HepG2 (cell line): ENCODE measurements around the gene EDC3. TPM values are rescaled to one million over a fixed set of nuclear protein-coding genes. Genes with fewer than 3 reads are reported as not detected.

Source experiments
- CEBPZ ChIP-seq: IDR thresholded peaks from 2 replicates; pipeline ENCODE4 v1.6.1; 2012; ENCODE audit warnings: low read length, improper control_type of control experiment
- DZIP1 ChIP-seq: sonication (generic); formaldehyde crosslinking; IDR thresholded peaks from 2 replicates; pipeline ENCODE4 v1.5.0; 2020; ENCODE audit warnings: mild to moderate bottlenecking, missing genetic modification reagents
- ELF3 ChIP-seq: IDR thresholded peaks from 2 replicates; pipeline ENCODE4 v1.6.1; 2016; ENCODE audit warnings: missing genetic modification reagents, missing compliant biosample characterization
- GMEB2 ChIP-seq: IDR thresholded peaks from 2 replicates; pipeline ENCODE4 v1.6.1; 2016; ENCODE audit warnings: missing biosample characterization, missing genetic modification reagents, low read depth
- GTF3A ChIP-seq: sonication (generic); formaldehyde crosslinking; conservative IDR thresholded peaks from 2 replicates; pipeline ENCODE4 v1.4.0; 2020; ENCODE audit warnings: mild to moderate bottlenecking, missing genetic modification reagents
- HMGXB4 ChIP-seq, 2 experiments: sonication (generic) in 1 of 2; formaldehyde crosslinking in 1 of 2; IDR thresholded peaks; 2 replicates each; pipeline versions ENCODE4 v1.4.0 to v1.6.1; 2018 to 2020; ENCODE audit warnings: missing genetic modification reagents in 2 of 2, borderline replicate concordance in 1 of 2, low read depth in 1 of 2, mild to moderate bottlenecking in 1 of 2, missing biosample characterization in 1 of 2
- KMT2B ChIP-seq: IDR thresholded peaks from 2 replicates; pipeline ENCODE4 v1.6.1; 2016; ENCODE audit warnings: missing genetic modification reagents, missing compliant biosample characterization
- NFIB ChIP-seq: sonication (generic); formaldehyde crosslinking; IDR thresholded peaks from 2 replicates; pipeline ENCODE4 v1.9.0; 2021; ENCODE audit warnings: missing genetic modification reagents, mild to moderate bottlenecking, borderline replicate concordance
- PRDM4 ChIP-seq: sonication (generic); formaldehyde crosslinking; IDR thresholded peaks from 2 replicates; pipeline ENCODE4 v1.9.0; 2021; ENCODE audit warnings: missing genetic modification reagents, borderline replicate concordance
- SATB2 ChIP-seq: sonication (generic); formaldehyde crosslinking; IDR thresholded peaks from 2 replicates; pipeline ENCODE4 v1.5.0; 2020; ENCODE audit warnings: missing genetic modification reagents
- SIN3B ChIP-seq: fragments of 150-350 bp; IDR thresholded peaks from 2 replicates; pipeline ENCODE4 v1.6.1; 2014; ENCODE audit warnings: low read length
- SMC3 ChIP-seq: IDR thresholded peaks from 2 replicates; pipeline ENCODE4 v1.6.1; 2011; ENCODE audit warnings: low read length, improper control_type of control experiment
- SP4 ChIP-seq: sonication (generic); formaldehyde crosslinking; IDR thresholded peaks from 2 replicates; pipeline ENCODE4 v1.8.1; 2023; ENCODE audit warnings: mild to moderate bottlenecking, missing genetic modification reagents
- THAP8 ChIP-seq: sonication (generic); formaldehyde crosslinking; IDR thresholded peaks from 2 replicates; pipeline ENCODE4 v1.5.1; 2020; ENCODE audit warnings: missing genetic modification reagents, mild to moderate bottlenecking, borderline replicate concordance
- ZNF564 ChIP-seq: sonication (generic); formaldehyde crosslinking; IDR thresholded peaks from 2 replicates; pipeline ENCODE4 v1.8.1; 2023; ENCODE audit warnings: mild to moderate bottlenecking, missing genetic modification reagents
- polyA plus RNA-seq, 8 experiments: library from polyadenylated mRNA; depleted of rRNA in 3 of 8; stranded (reverse) in 7 of 8; unstranded in 1 of 8; fragments of >200 nt; fragmentation: Illumina TruSeq in 4 of 8; extraction: Trizol in 4 of 8; gene quantifications; 2 replicates each; pipeline versions ENCODE4 v1.2.1 to v1.2.3, GENCODE V29; 2011 to 2016; ENCODE audit warnings: low read depth in 4 of 8, missing spikeins in 1 of 8, mixed read lengths in 1 of 8; ENCODE audit not compliant: insufficient read depth in 1 of 8
- total RNA-seq, 5 experiments: library from RNA; depleted of rRNA; stranded (reverse); fragments of >200 nt; fragmentation: Illumina TruSeq; extraction: Trizol; gene quantifications; 2 replicates each; pipeline ENCODE4 v1.2.3, GENCODE V29; 2016; ENCODE audit warnings: low read depth in 1 of 5

Gene EDC3
- total and polyA plus RNA-seq, 2 of the 13 experiments (the other 11 are each of a cell fraction or from before 2014, with no cell fraction given), result 17.4 to 32.0 TPM

DNA sequence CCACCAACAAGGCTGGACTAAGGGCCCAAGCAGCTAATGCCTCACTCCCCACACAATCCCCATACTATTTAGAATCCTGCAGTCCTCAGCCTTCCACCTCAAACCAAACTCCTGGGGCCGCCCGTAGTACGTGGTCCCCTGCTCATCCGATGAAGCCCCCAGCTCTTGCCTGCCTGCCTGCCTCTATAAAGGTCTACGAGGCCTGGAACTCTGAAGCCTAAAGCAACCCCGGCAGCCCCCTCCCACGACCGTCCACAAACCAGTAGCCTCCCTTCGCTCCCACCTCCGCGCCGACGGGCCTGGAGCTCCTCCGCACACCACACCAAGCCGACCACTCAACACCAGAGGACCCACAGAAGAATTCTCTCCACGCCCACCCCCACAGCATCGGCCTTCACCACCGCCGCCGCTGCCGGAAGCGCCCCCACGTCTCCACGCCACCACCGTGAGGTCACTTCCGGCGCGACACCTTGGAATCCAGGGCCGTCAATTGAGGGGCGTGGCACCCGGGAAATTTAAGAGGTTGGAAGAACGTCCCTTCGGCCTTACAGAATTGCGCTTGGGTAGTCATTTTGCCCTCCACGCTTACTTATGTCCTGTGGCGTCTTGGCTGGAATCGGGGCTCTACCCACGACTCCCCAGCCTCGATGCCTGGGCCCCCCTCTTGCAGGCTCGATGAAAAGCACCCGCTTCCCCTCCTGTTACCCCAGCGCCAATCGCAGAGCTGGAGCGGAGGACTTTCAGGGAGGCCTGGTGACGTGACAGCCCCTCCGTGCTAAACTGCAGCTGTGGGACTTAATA, at the start of gene EDC3 (continued):
- peak; percentile 63 to 83; a peak in 3 of 4 replicates for TF ChIP-seq HMGXB4 (CRISPR knock-in tag; IDR thresholded peaks at IDR 0.05; ENCODE audit: borderline replicate concordance in 1 of 2, low read depth in 1 of 2)
- TF ChIP-seq THAP8 (CRISPR knock-in tag), result no peak
- no peak for TF ChIP-seq PRDM4 (CRISPR knock-in tag)
- peak; percentile 53; the same call in 1 of the 2 replicates for TF ChIP-seq ELF3 (CRISPR knock-in tag)
- no peak for TF ChIP-seq SMC3
- no peak for TF ChIP-seq CEBPZ
- peak; percentile 99 for TF ChIP-seq KMT2B (CRISPR knock-in tag)
- TF ChIP-seq SP4, result peak; percentile 78
- no peak; the same call in 1 of the 2 replicates for TF ChIP-seq SATB2 (CRISPR knock-in tag)
- 0 out of 2 replicates have a peak, but pooled peaks have one; percentile 12 for TF ChIP-seq ZNF564 (CRISPR knock-in tag)
- no peak for TF ChIP-seq NFIB (CRISPR knock-in tag)
- no peak for TF ChIP-seq DZIP1 (CRISPR knock-in tag)
- peak; percentile 85 for TF ChIP-seq GMEB2
- TF ChIP-seq SIN3B, result peak; percentile 98
- TF ChIP-seq GTF3A (CRISPR knock-in tag), result no peak
